GM21423 (cell line): ENCODE data around the gene EPHB2.
"Not testable (repeated sequence)": the region's sequence is repeated elsewhere in the genome, so short reads cannot be mapped to it uniquely, and the experiment has no call there.

Experiments
- ATAC-seq: cut with Tn5 transposase; IDR thresholded peaks from one replicate; pipeline ENCODE4 v1.9.1; 2021; ENCODE audit warnings: mild to moderate bottlenecking, moderate library complexity; ENCODE audit not compliant: unreplicated experiment

The EPHB2 gene

GRCh38 chr1:22930240-22930912 is 219.7 kb downstream of the EPHB2 start:
- no peak for ATAC-seq

- no peak for ATAC-seq
Observed at GRCh38 chr1:22932803-22933470, 222.3 kb downstream of the EPHB2 start.

GRCh38 chr1:22935433-22935832 is 224.8 kb downstream of the EPHB2 start:
- no peak for ATAC-seq

- no peak for ATAC-seq
Observed at GRCh38 chr1:22936681-22937080, 226.0 kb downstream of the EPHB2 start.

GRCh38 chr1:22941257-22941656 is 230.6 kb downstream of the EPHB2 start:
- no peak for ATAC-seq

GRCh38 chr1:22944346-22945055 is 233.9 kb downstream of the EPHB2 start:
- no peak for ATAC-seq

- not testable (repeated sequence) for ATAC-seq
Observed at GRCh38 chr1:22945171-22945570, 234.5 kb downstream of the EPHB2 start.

- no peak for ATAC-seq
Observed at GRCh38 chr1:22949822-22950331, 239.2 kb downstream of the EPHB2 start.

- no peak for ATAC-seq
Observed at GRCh38 chr1:22951796-22952195, 241.2 kb downstream of the EPHB2 start.

- no peak for ATAC-seq
Observed at GRCh38 chr1:22952694-22953056, 242.0 kb downstream of the EPHB2 start.

- no peak for ATAC-seq
Observed at GRCh38 chr1:22953057-22953739, 242.6 kb downstream of the EPHB2 start.

- ATAC-seq, result no peak
Observed at GRCh38 chr1:22953740-22954141, 243.1 kb downstream of the EPHB2 start.

- no peak for ATAC-seq
Observed at GRCh38 chr1:22955146-22955545, 244.5 kb downstream of the EPHB2 start.

- ATAC-seq, result no peak
Observed at GRCh38 chr1:22957066-22957465, 246.4 kb downstream of the EPHB2 start.

GRCh38 chr1:22958556-22958955 is 247.9 kb downstream of the EPHB2 start:
- ATAC-seq, result no peak

GRCh38 chr1:22959545-22960360 is 249.1 kb downstream of the EPHB2 start:
- ATAC-seq, result no peak

- no peak for ATAC-seq
Observed at GRCh38 chr1:22962558-22962957, 251.9 kb downstream of the EPHB2 start.

- ATAC-seq, result no peak
Observed at GRCh38 chr1:22963044-22963677, 252.5 kb downstream of the EPHB2 start.

- no peak for ATAC-seq
Observed at GRCh38 chr1:22966309-22966708, 255.7 kb downstream of the EPHB2 start.

- no peak for ATAC-seq
Observed at GRCh38 chr1:22967833-22968232, 257.2 kb downstream of the EPHB2 start.
